HEK293T (cell line): ENCODE results near the gene EPB41L4B.

Experiments used
- CTCF ChIA-PET: fragments of 350-600 bp; formaldehyde crosslinking; extraction: SDS; loops from one replicate; lab custom pipeline; 2021; ENCODE audit warnings: antibody characterized with exemption, inconsistent platforms; lab: Yijun Ruan, JAX
- POLR2A ChIA-PET: fragments of 350-600 bp; formaldehyde crosslinking; extraction: SDS; loops from one replicate; lab custom pipeline; 2020; ENCODE audit warnings: antibody characterized with exemption, inconsistent platforms; lab: Yijun Ruan, JAX
- DNase-seq: peaks from one replicate; pipeline ENCODE4 v3.0.0; 2012; ENCODE audit warnings: mixed read lengths; ENCODE audit errors: extremely low spot score
- ARNT ChIP-seq: fragments of 450-650 bp; IDR thresholded peaks from 2 replicates; pipeline ENCODE4 v1.6.1; 2017; ENCODE audit warnings: mild to moderate bottlenecking
- BHLHE40 ChIP-seq: fragments of 450-650 bp; IDR thresholded peaks from 2 replicates; pipeline ENCODE4 v1.6.1; 2016; ENCODE audit warnings: mild to moderate bottlenecking, moderate library complexity, borderline replicate concordance
- CTBP1 ChIP-seq: fragments of 450-650 bp; IDR thresholded peaks from 2 replicates; pipeline ENCODE4 v1.6.1; 2016; ENCODE audit warnings: borderline replicate concordance
- ELF4 ChIP-seq: fragments of 450-650 bp; IDR thresholded peaks from 2 replicates; pipeline ENCODE4 v1.6.1; 2017; ENCODE audit warnings: antibody characterized with exemption
- FOXA1 ChIP-seq: fragments of 450-650 bp; IDR thresholded peaks from 2 replicates; pipeline ENCODE4 v1.6.1; 2016; ENCODE audit warnings: mild to moderate bottlenecking
- FOXK2 ChIP-seq: fragments of 450-650 bp; IDR thresholded peaks from 2 replicates; pipeline ENCODE4 v1.6.1; 2016; ENCODE audit warnings: mild to moderate bottlenecking
- FOXM1 ChIP-seq: fragments of 450-650 bp; IDR thresholded peaks from 2 replicates; pipeline ENCODE4 v1.6.1; 2017; ENCODE audit warnings: mild to moderate bottlenecking, borderline replicate concordance
- HDGF ChIP-seq: fragments of 450-650 bp; IDR thresholded peaks from 2 replicates; pipeline ENCODE4 v1.6.1; 2017; ENCODE audit warnings: antibody characterized with exemption, borderline replicate concordance
- L3MBTL2 ChIP-seq: fragments of 450-650 bp; conservative IDR thresholded peaks from 2 replicates; pipeline ENCODE4 v1.6.1; 2016; ENCODE audit warnings: mild to moderate bottlenecking
- LEF1 ChIP-seq: fragments of 450-650 bp; IDR thresholded peaks from 2 replicates; pipeline ENCODE4 v1.6.1; 2017; ENCODE audit warnings: mild to moderate bottlenecking, borderline replicate concordance
- NFRKB ChIP-seq: fragments of 450-650 bp; IDR thresholded peaks from 2 replicates; pipeline ENCODE4 v1.6.1; 2016; ENCODE audit warnings: mild to moderate bottlenecking, moderate library complexity
- PKNOX1 ChIP-seq: fragments of 450-650 bp; IDR thresholded peaks from 2 replicates; pipeline ENCODE4 v1.6.1; 2016
- SP1 ChIP-seq: fragments of 450-650 bp; IDR thresholded peaks from 2 replicates; pipeline ENCODE4 v1.6.1; 2017
- SUZ12 ChIP-seq: fragments of 450-650 bp; IDR thresholded peaks from 2 replicates; pipeline ENCODE4 v1.6.1; 2016; ENCODE audit warnings: mild to moderate bottlenecking
- TARDBP ChIP-seq: fragments of 450-650 bp; IDR thresholded peaks from 2 replicates; pipeline ENCODE4 v1.6.1; 2016
- ZNF384 ChIP-seq: fragments of 450-650 bp; IDR thresholded peaks from 2 replicates; pipeline ENCODE4 v1.6.1; 2016

The EPB41L4B gene

GRCh38 chr9:109272045-109272444, 48.8 kb downstream of the EPB41L4B start:
- ChIA-PET POLR2A (no interaction called here), CTCF (no interaction called here)
- TF ChIP-seq ELF4 (no peak), HDGF (no peak)
- no peak for DNase-seq

- ChIA-PET CTCF (no interaction called here), POLR2A (no interaction called here)
- no peak for DNase-seq
- TF ChIP-seq FOXM1 (no peak), SUZ12 (no peak), ZNF384 (no peak), TARDBP (no peak), HDGF (no peak), NFRKB (no peak), LEF1 (no peak), ELF4 (no peak), CTBP1 (no peak), L3MBTL2 (no peak), BHLHE40 (no peak)
These were observed 49.6 kb downstream of the EPB41L4B start for GRCh38 chr9:109270971-109271925.

GRCh38 chr9:109270441-109270840, 50.4 kb downstream of the EPB41L4B start:
- ChIA-PET CTCF (no interaction called here), POLR2A (no interaction called here)
- no peak for DNase-seq
- TF ChIP-seq SP1 (no peak), PKNOX1 (no peak), FOXM1 (no peak), FOXA1 (no peak), BHLHE40 (no peak), SUZ12 (no peak), LEF1 (no peak), L3MBTL2 (no peak), FOXK2 (no peak), HDGF (no peak), NFRKB (no peak), TARDBP (no peak), CTBP1 (no peak), ELF4 (no peak), ARNT (no peak), ZNF384 (no peak)

GRCh38 chr9:109269839-109270238, 51.0 kb downstream of the EPB41L4B start:
- ChIA-PET POLR2A (no interaction called here), CTCF (no interaction called here)
- DNase-seq, result no peak
- no peak for TF ChIP-seq ARNT
- no peak for TF ChIP-seq SUZ12
- no peak for TF ChIP-seq FOXA1
- no peak for TF ChIP-seq CTBP1
- TF ChIP-seq ELF4, result no peak
- no peak for TF ChIP-seq LEF1
- TF ChIP-seq FOXM1, result no peak
- TF ChIP-seq SP1, result no peak
- no peak for TF ChIP-seq L3MBTL2
- TF ChIP-seq HDGF, result no peak
- TF ChIP-seq BHLHE40, result no peak
- TF ChIP-seq PKNOX1, result no peak
- no peak for TF ChIP-seq NFRKB
- no peak for TF ChIP-seq ZNF384
- TF ChIP-seq FOXK2, result no peak
- no peak for TF ChIP-seq TARDBP

GRCh38 chr9:109269081-109269480, 51.8 kb downstream of the EPB41L4B start:
- CTCF ChIA-PET, result no interaction called here

More at GRCh38 chr9:109269081-109269480, 51.8 kb downstream of the EPB41L4B start:
- TF ChIP-seq TARDBP, result no peak
- no peak for TF ChIP-seq ARNT
- no peak for TF ChIP-seq ELF4
- TF ChIP-seq CTBP1, result no peak
- no peak for TF ChIP-seq PKNOX1
- TF ChIP-seq FOXK2, result no peak
- TF ChIP-seq FOXM1, result no peak
- no peak for TF ChIP-seq HDGF
- no peak for TF ChIP-seq LEF1
- POLR2A ChIA-PET, result no interaction called here
- no peak for DNase-seq
